Progenitor cell of endocrine pancreas (in vitro differentiated cells): ENCODE results near the gene SPTB. TPM values are rescaled to one million over a fixed set of nuclear protein-coding genes. Genes with fewer than 3 reads are reported as not detected.

Experiments used
- DNase-seq: peaks from one replicate; pipeline ENCODE4 v3.0.0; 2021; ENCODE audit warnings: low spot score; ENCODE audit not compliant: unreplicated experiment
- H3K27ac Mint-ChIP-seq: 2 replicates; pipeline ENCODE4 v1.8.0; 2021; ENCODE audit warnings: mild to moderate bottlenecking, moderate library complexity, mixed read lengths
- H3K27me3 Mint-ChIP-seq: 2 replicates; pipeline ENCODE4 v1.8.0; 2021; ENCODE audit warnings: mixed read lengths
- H3K36me3 Mint-ChIP-seq: 2 replicates; pipeline ENCODE4 v1.8.0; 2022; ENCODE audit warnings: mixed read lengths; ENCODE audit not compliant: insufficient read depth
- H3K4me1 Mint-ChIP-seq: 2 replicates; pipeline ENCODE4 v1.8.0; 2021; ENCODE audit warnings: low read depth, mixed read lengths
- H3K4me3 Mint-ChIP-seq: 2 replicates; pipeline ENCODE4 v1.8.0; 2021; ENCODE audit warnings: low read depth, mild to moderate bottlenecking, moderate library complexity, mixed read lengths
- H3K9me3 Mint-ChIP-seq: 2 replicates; pipeline ENCODE4 v1.8.0; 2021; ENCODE audit warnings: low read depth, mixed read lengths
- CTCF ChIP-seq: fragments of 200-600 bp; sonication (generic); IDR thresholded peaks from one replicate; pipeline ENCODE4 v1.5.0; 2021; ENCODE audit warnings: antibody characterized with exemption, mild to moderate bottlenecking; ENCODE audit not compliant: unreplicated experiment
- total RNA-seq: library from RNA; stranded (reverse); gene quantifications from 2 replicates; pipeline ENCODE4 v1.2.1, GENCODE V29; 2021

Gene SPTB
- total RNA-seq, 1 donor from 2014 or later = 1.7 TPM

- no peak for DNase-seq
- Mint-ChIP-seq H3K4me3 (no peak overlapping the region), H3K36me3 (peaks cover 1% of the 10 kb centered on the region), H3K4me1 (no peaks in the 10 kb centered on the region), H3K9me3 (no peaks in the 10 kb centered on the region), H3K27ac (no peak overlapping the region), H3K27me3 (peaks cover 5% of the 10 kb centered on the region)
- TF ChIP-seq CTCF = no peak
Measured at GRCh38 chr14:64779472-64779871, 100.2 kb downstream of the SPTB start.

GRCh38 chr14:64778104-64778754, 101.5 kb downstream of the SPTB start:
- no peak overlapping the region for H3K4me3 Mint-ChIP-seq
- H3K27me3 Mint-ChIP-seq = peaks cover 5% of the 10 kb centered on the region
- peaks cover 2% of the 10 kb centered on the region for H3K9me3 Mint-ChIP-seq
- no peak for DNase-seq
- TF ChIP-seq CTCF = no peak
- H3K36me3 Mint-ChIP-seq = peaks cover 2% of the 10 kb centered on the region
- no peaks in the 10 kb centered on the region for H3K4me1 Mint-ChIP-seq
- peak overlapping the region; percentile 5 for H3K27ac Mint-ChIP-seq

- peaks cover 3% of the 10 kb centered on the region for H3K9me3 Mint-ChIP-seq
- peaks cover 3% of the 10 kb centered on the region for H3K36me3 Mint-ChIP-seq
- H3K27ac Mint-ChIP-seq = no peak overlapping the region
- TF ChIP-seq CTCF = no peak
- no peak for DNase-seq
- no peak overlapping the region for H3K4me3 Mint-ChIP-seq
- H3K4me1 Mint-ChIP-seq = no peaks in the 10 kb centered on the region
- H3K27me3 Mint-ChIP-seq = peaks cover 5% of the 10 kb centered on the region
Measured at GRCh38 chr14:64777461-64777860, 102.2 kb downstream of the SPTB start.

- Mint-ChIP-seq H3K27ac (no peak overlapping the region), H3K4me1 (no peaks in the 10 kb centered on the region), H3K9me3 (peaks cover 3% of the 10 kb centered on the region), H3K27me3 (peaks cover 5% of the 10 kb centered on the region), H3K4me3 (no peak overlapping the region), H3K36me3 (peaks cover 3% of the 10 kb centered on the region)
- no peak for TF ChIP-seq CTCF
- no peak for DNase-seq
Measured at GRCh38 chr14:64775081-64775777, 104.5 kb downstream of the SPTB start.

GRCh38 chr14:64774272-64774671, 105.4 kb downstream of the SPTB start:
- Mint-ChIP-seq H3K4me3 (no peak overlapping the region), H3K9me3 (peaks cover 3% of the 10 kb centered on the region), H3K27ac (no peak overlapping the region), H3K27me3 (peaks cover 9% of the 10 kb centered on the region), H3K36me3 (peaks cover 3% of the 10 kb centered on the region), H3K4me1 (no peaks in the 10 kb centered on the region)
- no peak for TF ChIP-seq CTCF
- no peak for DNase-seq
